Lower leg skin (tissue), 4 donors: Measurements from ENCODE around the gene EMILIN2. TPM values are rescaled to one million over a fixed set of nuclear protein-coding genes. Genes with fewer than 3 reads are reported as not detected.

ENCODE experiments used
- DNase-seq, 2 donors: peaks; one replicate each; pipeline ENCODE4 v3.0.0-alpha.2; 2019; ENCODE audit warnings: low spot score in 2 of 2
- H3K4me3 ChIP-seq: fragments of 200-600 bp; sonication (generic); 2 replicates; pipeline ENCODE4 v1.5.1; 2017; ENCODE audit warnings: mild to moderate bottlenecking, low read depth; ENCODE audit not compliant: poor library complexity, severe bottlenecking
- CTCF ChIP-seq, 3 donors: fragments of 450-650 bp; IDR thresholded peaks; one replicate each; pipeline ENCODE4 v1.5.1; 2016; ENCODE audit warnings: antibody characterized with exemption in 3 of 3, mild to moderate bottlenecking in 3 of 3, moderate library complexity in 2 of 3
- POLR2A ChIP-seq, 2 donors: fragments of 450-650 bp; IDR thresholded peaks; one replicate each; pipeline ENCODE4 v1.6.1; 2016 to 2017; ENCODE audit warnings: antibody characterized with exemption in 2 of 2, mild to moderate bottlenecking in 1 of 2, moderate library complexity in 1 of 2
- WGBS, 2 donors: methylation state at CpG; one replicate each; pipeline ENCODE4 v1.1.5; 2018; 5-methylcytosine and 5-hydroxymethylcytosine counted together
- intact Hi-C: fragments of 100-400 bp; cut with DNase I; formaldehyde crosslinking; loops from one replicate; pipeline ENCODE4 v1.15.0; 2023; ENCODE audit warnings: low total_unique reads
- total RNA-seq, 4 donors: library from RNA; depleted of rRNA; stranded (reverse); fragments of >200 nt; gene quantifications; one replicate each; pipeline ENCODE4 v1.1.0, GENCODE V29; 2016

EMILIN2 gene
- total RNA-seq, 4 donors from 2014 or later = 4.0 to 10.9 (median 7.5) TPM

DNA sequence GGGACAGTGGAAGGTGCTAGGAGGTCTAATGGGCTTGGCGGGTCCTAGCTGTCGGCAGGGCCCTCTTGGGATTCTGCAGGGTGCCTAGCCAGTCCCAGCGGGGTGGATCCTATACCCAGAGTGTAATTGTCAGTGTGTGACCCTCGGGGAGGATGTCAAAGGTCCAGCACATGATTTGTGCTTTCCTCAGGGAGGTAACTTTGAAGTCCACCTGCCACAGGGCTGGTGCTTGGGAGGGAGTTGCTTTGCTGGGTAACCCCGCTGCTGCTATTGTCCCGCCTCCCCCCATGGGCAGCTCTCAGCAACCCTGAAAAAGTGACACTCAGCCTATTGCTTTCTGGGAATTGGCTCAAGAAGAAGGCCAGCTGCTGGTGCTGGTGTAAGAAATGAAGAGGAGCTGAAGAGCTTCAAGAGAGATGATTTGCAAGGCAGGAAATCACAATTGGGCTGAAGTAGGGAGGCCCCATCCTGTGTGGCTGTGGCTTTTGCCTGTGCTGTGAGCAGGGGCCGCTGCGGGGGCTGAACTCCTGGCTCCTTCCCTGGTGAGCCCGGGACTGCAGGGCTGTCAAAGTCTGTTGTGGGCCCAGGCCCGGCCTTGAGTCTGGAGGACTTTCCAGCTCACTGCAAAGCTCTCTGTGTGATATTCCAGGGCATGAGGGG, 36.4 kb downstream of the EMILIN2 start:
- intact Hi-C loops = no loop called here
- TF ChIP-seq CTCF (IDR thresholded peaks at IDR 0.05) = no peak
- TF ChIP-seq POLR2A (IDR thresholded peaks at IDR 0.05) = no peak
- DNase-seq = peak in 1 of 2 donors; percentile 84
- H3K4me3 ChIP-seq = no peak overlapping the region
- WGBS, 2 donors = 69 to 76% methylated on average over 10 of the region's 10 CpGs

DNA sequence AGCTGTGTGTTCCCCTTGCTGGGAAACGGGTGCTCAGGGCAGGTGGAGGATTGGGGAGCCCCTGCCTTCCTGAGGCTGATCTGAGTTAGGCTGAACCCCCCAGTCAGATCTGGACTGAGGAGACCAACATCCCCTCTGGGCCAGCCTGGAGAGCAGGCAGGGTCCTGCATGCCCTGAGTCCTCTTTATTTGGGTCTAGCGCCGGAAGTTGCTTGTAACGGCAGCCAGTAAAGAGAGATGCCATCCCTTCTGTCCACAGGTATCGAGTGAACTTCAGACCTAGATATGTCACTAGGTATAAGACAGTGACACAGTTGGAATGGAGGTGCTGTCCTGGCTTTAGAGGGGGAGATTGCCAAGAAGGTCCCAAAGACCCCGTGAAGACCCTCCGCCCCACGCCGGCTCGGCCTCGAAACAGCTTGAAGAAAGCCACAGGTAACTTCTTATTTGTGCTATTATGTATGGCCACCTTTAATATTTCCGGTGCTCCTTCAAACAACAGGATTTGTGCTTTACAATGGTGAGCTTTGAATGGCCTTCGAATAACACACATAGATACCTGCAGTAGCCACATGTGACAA, 38.0 kb downstream of the EMILIN2 start:
- no peak for TF ChIP-seq CTCF (IDR thresholded peaks at IDR 0.05)
- TF ChIP-seq POLR2A (IDR thresholded peaks at IDR 0.05) = no peak
- no peak overlapping the region for H3K4me3 ChIP-seq
- intact Hi-C loops = no loop called here
- DNase-seq = peak in 1 of 2 donors; percentile 64
- WGBS, 2 donors = 96 to 98% methylated on average over 13 of the region's 13 CpGs

DNA sequence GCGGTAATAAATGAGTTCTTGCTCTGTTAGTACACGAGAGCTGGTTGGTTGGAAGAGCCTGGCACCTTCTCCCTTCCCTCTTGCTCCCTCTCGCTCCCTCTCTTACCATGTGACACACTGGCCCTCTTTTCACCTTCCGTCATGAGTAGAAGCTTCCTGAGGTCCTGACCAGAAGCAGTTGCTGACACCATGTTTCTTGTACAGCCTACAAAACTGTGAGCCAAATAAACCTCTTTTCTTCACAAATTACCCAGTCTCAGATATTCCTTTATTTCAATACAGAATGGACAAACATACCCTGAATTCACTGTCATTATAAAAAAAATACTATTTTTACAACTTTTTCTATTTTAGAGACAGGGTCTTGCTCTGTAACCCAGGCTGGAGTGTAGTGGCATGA, 40.7 kb downstream of the EMILIN2 start:
- H3K4me3 ChIP-seq = no peak overlapping the region
- 76 to 89% methylated on average over 4 of the region's 4 CpGs for WGBS, 2 donors
- intact Hi-C loops = no loop called here
- DNase-seq = peak in 1 of 2 donors; percentile 18
- no peak for TF ChIP-seq POLR2A (IDR thresholded peaks at IDR 0.05)
- no peak for TF ChIP-seq CTCF (IDR thresholded peaks at IDR 0.05)

DNA sequence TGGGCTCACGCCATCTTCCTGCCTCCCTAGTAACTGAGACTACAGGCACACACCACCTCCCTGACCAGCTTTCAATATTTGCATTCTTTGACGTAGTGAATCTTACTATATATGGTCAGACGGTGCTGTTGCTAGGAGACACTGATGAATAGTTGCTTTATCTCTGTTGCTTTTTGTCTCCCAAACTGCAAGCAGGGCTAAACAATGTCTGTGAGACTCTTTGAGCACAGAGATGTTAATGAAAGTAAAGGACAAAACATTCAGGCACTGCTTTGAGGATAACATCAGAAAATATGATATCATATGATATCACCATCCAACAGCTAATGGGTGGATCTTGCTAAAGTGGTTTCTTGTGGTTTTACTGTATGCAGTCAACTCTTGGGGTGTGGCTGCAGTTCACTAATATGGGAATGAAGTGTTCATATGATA, 43.0 kb downstream of the EMILIN2 start:
- H3K4me3 ChIP-seq = no peak overlapping the region
- WGBS, 2 donors = 58 to 65% methylated on average over 3 of the region's 3 CpGs
- TF ChIP-seq POLR2A (IDR thresholded peaks at IDR 0.05) = no peak
- TF ChIP-seq CTCF (IDR thresholded peaks at IDR 0.05) = no peak
- intact Hi-C loops = no loop called here
- DNase-seq = peak in 1 of 2 donors; percentile 13

GRCh38 chr18:2890606-2891005, 43.8 kb downstream of the EMILIN2 start:
- no peak overlapping the region for H3K4me3 ChIP-seq
- WGBS, 2 donors = 88 to 89% methylated on average over 5 of the region's 5 CpGs
- no peak for TF ChIP-seq CTCF (IDR thresholded peaks at IDR 0.05)
- no peak for TF ChIP-seq POLR2A (IDR thresholded peaks at IDR 0.05)
- intact Hi-C loops = no loop called here
- peak in 1 of 2 donors; percentile 59 for DNase-seq
